HUES64 (cell line): ENCODE data around the gene NR6A1.

Source experiments
- H3K27ac ChIP-seq: 2 replicates; pipeline ENCODE4 v1.7.0; 2013; ENCODE audit warnings: low read depth, low read length, inconsistent platforms
- H3K27me3 ChIP-seq: 2 replicates; pipeline ENCODE4 v1.6.1; 2013; ENCODE audit warnings: mild to moderate bottlenecking, low read length; ENCODE audit not compliant: insufficient read depth
- H3K36me3 ChIP-seq: 2 replicates; pipeline ENCODE4 v1.6.1; 2013; ENCODE audit warnings: mild to moderate bottlenecking, low read length; ENCODE audit not compliant: insufficient read depth
- H3K4me1 ChIP-seq: 2 replicates; pipeline ENCODE4 v1.6.1; 2013; ENCODE audit warnings: mild to moderate bottlenecking, low read length, moderate library complexity; ENCODE audit not compliant: insufficient read depth
- H3K4me3 ChIP-seq: 2 replicates; pipeline ENCODE4 v1.5.1; 2013; ENCODE audit warnings: mild to moderate bottlenecking, low read length, moderate library complexity
- H3K9ac ChIP-seq: 2 replicates; pipeline ENCODE4 v1.6.1; 2013; ENCODE audit warnings: mild to moderate bottlenecking, low read depth, low read length
- H3K9me3 ChIP-seq: 2 replicates; pipeline ENCODE4 v1.6.1; 2013; ENCODE audit warnings: low read depth, low read length; ENCODE audit not compliant: insufficient read depth
- WGBS: fragments of 150-250, 120-280 bp; methylation state at CpG from one replicate; pipeline ENCODE4 v1.1.7; 2013; ENCODE audit warnings: missing lambda C conversion rate; 5-methylcytosine and 5-hydroxymethylcytosine counted together

NR6A1 gene

DNA sequence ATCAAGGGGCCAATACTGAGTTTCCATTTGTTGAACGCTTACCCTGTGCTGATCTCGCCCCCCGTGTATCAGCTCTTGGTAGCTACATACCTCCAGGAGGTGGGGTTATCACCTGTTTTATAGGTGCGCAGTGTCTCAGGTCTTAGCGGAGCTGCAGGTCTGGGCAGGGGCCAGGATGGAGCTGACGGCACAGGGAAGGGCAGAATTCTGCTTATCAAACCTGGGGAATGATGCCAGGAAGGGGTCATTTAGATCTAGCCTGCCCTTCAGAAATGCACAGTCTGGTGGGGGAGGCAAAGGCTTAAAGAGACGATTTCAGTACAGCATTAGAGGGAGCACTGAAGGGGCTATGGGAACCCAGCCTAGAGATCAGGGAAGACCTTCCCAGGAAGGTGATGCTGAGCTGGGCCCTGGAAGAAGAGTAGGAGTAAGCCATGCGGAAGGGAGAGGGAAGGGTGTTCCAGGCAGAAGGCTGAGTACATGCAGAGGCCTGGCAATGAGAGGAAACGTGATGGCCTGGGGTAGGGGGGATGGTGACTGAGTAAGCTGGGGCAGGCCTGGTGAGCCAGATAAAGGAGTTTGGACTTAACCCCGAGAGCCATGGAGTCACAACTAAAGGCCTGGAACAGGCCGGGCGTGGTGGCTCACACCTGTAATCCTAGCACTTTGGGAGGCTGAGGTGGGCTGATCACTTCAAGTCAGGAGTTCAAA lies 37.3 kb upstream of the NR6A1 start:
- no peak overlapping the region for H3K4me3 ChIP-seq
- no peak overlapping the region for H3K9ac ChIP-seq
- WGBS: 91% methylated on average over 12 of the region's 12 CpGs
- no peaks in the 10 kb centered on the region for H3K27me3 ChIP-seq
- no peak overlapping the region for H3K27ac ChIP-seq
- no peaks in the 10 kb centered on the region for H3K9me3 ChIP-seq
- H3K4me1 ChIP-seq: peaks cover 23% of the 10 kb centered on the region
- no peaks in the 10 kb centered on the region for H3K36me3 ChIP-seq

GRCh38 chr9:124805186-124805585 lies 34.1 kb upstream of the NR6A1 start:
- 95% methylated on average over 4 of the region's 4 CpGs for WGBS
- no peaks in the 10 kb centered on the region for H3K27me3 ChIP-seq

DNA sequence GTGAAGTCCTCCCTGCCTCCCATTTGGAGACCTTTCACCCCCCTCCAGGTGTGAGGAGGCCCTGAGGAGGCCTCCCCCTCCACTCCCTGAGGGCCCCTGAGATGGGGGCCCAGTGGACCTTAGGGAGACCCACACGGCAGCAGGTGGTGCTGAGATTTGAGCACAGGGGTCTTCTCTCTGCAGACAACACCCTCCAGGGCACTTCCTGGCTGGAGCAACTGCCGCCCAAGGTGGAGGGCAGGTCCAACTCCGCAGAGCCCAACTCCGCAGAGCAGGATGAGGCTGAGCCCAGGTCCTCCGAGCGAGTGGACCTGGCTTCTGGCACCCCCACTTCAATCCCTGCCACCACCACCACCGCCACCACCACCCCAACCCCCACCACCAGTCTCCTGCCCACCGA lies 32.8 kb upstream of the NR6A1 start:
- no peak overlapping the region for H3K4me3 ChIP-seq
- 0 out of 2 replicates have a peak, but pooled peaks cover 3% of the 10 kb centered on the region for H3K4me1 ChIP-seq
- no peak overlapping the region for H3K27ac ChIP-seq
- no peaks in the 10 kb centered on the region for H3K9me3 ChIP-seq
- 93% methylated on average over 8 of the region's 8 CpGs for WGBS
- H3K27me3 ChIP-seq: no peaks in the 10 kb centered on the region
- no peak overlapping the region for H3K9ac ChIP-seq
- no peaks in the 10 kb centered on the region for H3K36me3 ChIP-seq

More at GRCh38 chr9:124805186-124805585, 34.1 kb upstream of the NR6A1 start:
- no peak overlapping the region for H3K27ac ChIP-seq
- no peaks in the 10 kb centered on the region for H3K36me3 ChIP-seq
- H3K4me3 ChIP-seq: no peak overlapping the region
- no peaks in the 10 kb centered on the region for H3K9me3 ChIP-seq
- peaks cover under 1% of the 10 kb centered on the region; the same call in 1 of the 2 replicates for H3K4me1 ChIP-seq
- no peak overlapping the region for H3K9ac ChIP-seq

DNA sequence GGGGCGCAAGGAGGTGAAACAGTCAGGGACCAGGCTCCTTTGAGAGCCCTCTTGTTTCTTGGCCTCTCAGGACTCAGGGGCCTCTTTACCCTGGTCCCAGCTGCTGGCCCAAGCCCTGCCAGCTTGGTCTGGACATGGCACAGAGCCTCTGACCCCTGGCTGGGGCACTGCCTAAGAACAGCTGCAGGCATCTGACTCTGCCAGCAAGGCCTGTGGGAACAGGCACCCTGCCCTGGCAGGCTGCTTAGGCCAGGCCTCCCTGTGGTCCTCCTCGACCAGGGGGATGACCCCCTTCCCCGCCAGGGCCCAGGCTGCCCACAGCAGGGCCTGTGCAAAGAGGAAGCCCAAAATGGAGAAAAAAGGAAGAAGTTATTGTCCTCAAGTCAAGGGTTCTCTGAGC lies 31.3 kb upstream of the NR6A1 start:
- 94% methylated on average over 3 of the region's 3 CpGs for WGBS
- no peak overlapping the region for H3K9ac ChIP-seq

GRCh38 chr9:124801356-124801755 lies 30.2 kb upstream of the NR6A1 start:
- Histone ChIP-seq H3K9ac (no peak overlapping the region), H3K36me3 (no peaks in the 10 kb centered on the region), H3K9me3 (no peaks in the 10 kb centered on the region), H3K27me3 (no peaks in the 10 kb centered on the region), H3K27ac (no peak overlapping the region), H3K4me3 (no peak overlapping the region), H3K4me1 (0 out of 2 replicates have a peak, but pooled peaks cover 3% of the 10 kb centered on the region)
- 96% methylated on average over 4 of the region's 6 CpGs for WGBS

More for the DNA sequence above, 31.3 kb upstream of the NR6A1 start:
- Histone ChIP-seq H3K36me3 (no peaks in the 10 kb centered on the region), H3K9me3 (no peaks in the 10 kb centered on the region), H3K4me1 (0 out of 2 replicates have a peak, but pooled peaks cover 3% of the 10 kb centered on the region), H3K4me3 (no peak overlapping the region), H3K27me3 (no peaks in the 10 kb centered on the region), H3K27ac (no peak overlapping the region)

DNA sequence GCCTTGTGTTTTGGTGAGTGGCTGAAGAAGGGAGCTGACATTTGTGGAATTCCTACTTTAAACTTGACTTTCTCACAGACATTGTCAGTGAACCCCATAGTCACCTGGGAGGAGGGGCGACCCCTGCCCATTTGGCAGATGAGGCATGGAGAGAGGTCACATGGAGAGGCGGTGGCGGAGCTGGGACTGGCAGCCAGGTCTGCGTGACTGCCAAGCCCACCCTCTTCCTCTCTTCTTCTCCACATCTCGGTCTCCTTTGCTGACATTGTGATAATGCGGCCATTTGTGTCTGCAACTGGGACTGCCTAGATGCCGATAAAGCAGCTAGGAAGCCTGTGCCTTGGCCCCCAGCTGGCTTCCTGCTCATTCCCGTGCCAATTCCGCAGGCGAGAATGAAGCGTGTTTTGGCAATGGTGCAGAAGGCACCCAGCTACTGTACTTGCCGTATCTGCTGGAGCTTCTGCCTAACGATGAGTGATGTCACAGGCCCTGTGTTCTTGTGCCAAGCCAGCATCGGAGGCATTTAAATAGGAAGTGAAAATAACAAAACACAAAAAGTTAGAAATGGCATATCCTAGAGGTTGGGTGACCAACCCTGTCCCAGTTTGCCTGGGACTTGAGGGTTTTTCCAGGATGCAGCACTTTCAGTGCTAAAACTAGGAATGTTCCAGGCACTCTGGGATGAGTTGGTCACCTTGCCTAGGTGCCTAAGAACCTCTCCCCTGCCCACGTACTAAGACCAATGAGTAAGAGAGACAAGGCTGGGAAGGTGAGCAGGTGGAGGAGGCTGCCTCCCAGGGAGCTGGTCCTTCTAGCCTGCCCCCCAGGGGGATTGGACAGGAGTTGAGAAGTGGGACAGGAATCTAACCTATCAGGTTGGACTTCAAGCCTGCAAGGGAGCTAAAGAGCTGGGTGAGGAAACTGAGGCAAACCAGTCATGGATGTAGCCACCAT lies 29.5 kb upstream of the NR6A1 start:
- 81% methylated on average over 15 of the region's 15 CpGs for WGBS
- no peaks in the 10 kb centered on the region for H3K36me3 ChIP-seq
- H3K27ac ChIP-seq: no peak overlapping the region

DNA sequence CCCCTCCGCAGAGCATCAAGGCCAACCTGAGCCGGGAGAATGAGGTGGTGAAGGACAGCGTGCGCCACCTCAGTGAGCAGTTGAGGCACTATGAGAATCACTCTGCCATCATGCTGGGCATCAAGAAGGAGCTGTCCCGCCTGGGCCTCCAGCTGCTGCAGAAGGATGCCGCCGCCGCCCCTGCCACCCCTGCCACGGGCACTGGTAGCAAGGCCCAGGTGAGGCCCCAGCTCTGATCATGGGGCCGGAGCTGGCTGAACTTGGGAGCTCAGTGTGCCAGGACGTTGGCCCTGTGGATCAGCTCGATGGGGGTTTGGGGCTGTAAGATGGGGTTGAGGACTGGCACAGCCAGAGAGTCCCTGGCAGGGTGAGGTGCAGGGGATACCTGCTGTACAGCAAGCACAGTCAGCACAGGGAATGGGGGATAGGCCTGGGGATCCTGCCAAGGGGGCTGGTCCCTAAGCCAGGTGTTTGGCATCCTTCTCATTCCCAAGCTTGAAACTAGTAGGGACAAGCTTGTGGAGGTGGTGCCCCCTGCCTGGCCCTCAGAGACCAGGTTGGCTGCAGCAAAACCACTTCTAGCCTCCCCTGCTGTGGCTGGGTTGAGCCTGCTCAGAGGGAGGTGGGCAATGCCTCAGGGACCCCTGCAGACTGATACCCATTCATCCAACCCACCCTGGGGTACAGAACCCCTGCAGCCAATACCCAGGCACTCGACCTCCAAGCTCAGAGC lies 28.3 kb upstream of the NR6A1 start:
- no peak overlapping the region for H3K9ac ChIP-seq
- no peak overlapping the region for H3K4me3 ChIP-seq
- no peak overlapping the region for H3K27ac ChIP-seq
- no peaks in the 10 kb centered on the region for H3K9me3 ChIP-seq
- 85% methylated on average over 13 of the region's 13 CpGs for WGBS
- H3K4me1 ChIP-seq: 0 out of 2 replicates have a peak, but pooled peaks cover 3% of the 10 kb centered on the region
- H3K27me3 ChIP-seq: no peaks in the 10 kb centered on the region
- no peaks in the 10 kb centered on the region for H3K36me3 ChIP-seq

More for the DNA sequence above, 29.5 kb upstream of the NR6A1 start:
- H3K9me3 ChIP-seq: no peaks in the 10 kb centered on the region
- no peak overlapping the region for H3K4me3 ChIP-seq
- no peaks in the 10 kb centered on the region for H3K27me3 ChIP-seq
- no peak overlapping the region for H3K9ac ChIP-seq
- H3K4me1 ChIP-seq: 0 out of 2 replicates have a peak, but pooled peaks cover 3% of the 10 kb centered on the region

- 92% methylated on average over 10 of the region's 10 CpGs for WGBS
- Histone ChIP-seq H3K9ac (no peak overlapping the region), H3K27ac (no peak overlapping the region), H3K9me3 (no peaks in the 10 kb centered on the region), H3K36me3 (no peaks in the 10 kb centered on the region), H3K27me3 (no peaks in the 10 kb centered on the region), H3K4me3 (no peak overlapping the region), H3K4me1 (0 out of 2 replicates have a peak, but pooled peaks cover 3% of the 10 kb centered on the region)
Observed at GRCh38 chr9:124797343-124798103, 26.4 kb upstream of the NR6A1 start.

- 0 out of 2 replicates have a peak, but pooled peaks cover 3% of the 10 kb centered on the region for H3K4me1 ChIP-seq
- H3K27me3 ChIP-seq: no peaks in the 10 kb centered on the region
- H3K4me3 ChIP-seq: no peak overlapping the region
- H3K27ac ChIP-seq: no peak overlapping the region
- no peak overlapping the region for H3K9ac ChIP-seq
- no peaks in the 10 kb centered on the region for H3K9me3 ChIP-seq
- 66% methylated on average over 8 of the region's 9 CpGs for WGBS
- H3K36me3 ChIP-seq: no peaks in the 10 kb centered on the region
Observed at GRCh38 chr9:124795881-124796431, 24.8 kb upstream of the NR6A1 start.

DNA sequence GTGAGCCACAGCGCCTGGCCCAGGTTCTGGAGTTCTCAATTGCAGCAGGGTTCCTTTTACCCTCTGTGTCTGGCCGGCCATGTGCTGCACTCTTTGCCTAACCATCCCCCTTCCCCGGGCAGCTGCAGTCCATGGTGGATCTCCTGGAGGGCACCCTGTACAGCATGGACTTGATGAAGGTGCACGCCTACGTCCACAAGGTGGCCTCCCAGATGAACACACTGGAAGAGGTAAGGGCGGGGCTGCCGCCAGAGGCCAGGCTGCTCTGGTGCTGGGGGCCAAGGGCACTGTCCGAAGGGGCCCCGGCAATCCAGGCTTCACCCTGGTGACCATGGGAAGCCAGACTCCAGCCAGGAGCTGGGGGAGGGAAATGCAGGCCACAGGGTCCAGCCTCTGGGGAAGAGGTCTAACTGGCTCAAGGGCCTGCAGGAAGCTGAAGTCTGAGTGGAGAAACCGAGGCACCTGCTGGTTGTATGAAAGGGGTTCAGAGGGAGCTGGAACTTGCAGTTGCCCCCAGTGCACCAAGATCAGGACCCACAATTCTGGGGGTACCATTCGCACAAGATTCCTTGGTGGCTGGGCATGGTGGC lies 23.9 kb upstream of the NR6A1 start:
- Histone ChIP-seq H3K36me3 (no peaks in the 10 kb centered on the region), H3K27ac (no peak overlapping the region), H3K4me1 (0 out of 2 replicates have a peak, but pooled peaks cover 3% of the 10 kb centered on the region), H3K4me3 (no peak overlapping the region), H3K27me3 (no peaks in the 10 kb centered on the region), H3K9ac (no peak overlapping the region; the same call in 1 of the 2 replicates), H3K9me3 (no peaks in the 10 kb centered on the region)
- 89% methylated on average over 11 of the region's 11 CpGs for WGBS
